CD4-positive, alpha-beta T cell treated with Interleukin-15 for 4 hours (primary cell): ENCODE data around the gene ACAD10.

Experiments used
- DNase-seq: peaks from one replicate; pipeline ENCODE4 v3.0.0-alpha.2; 2020; ENCODE audit warnings: low spot score

Gene ACAD10

DNA sequence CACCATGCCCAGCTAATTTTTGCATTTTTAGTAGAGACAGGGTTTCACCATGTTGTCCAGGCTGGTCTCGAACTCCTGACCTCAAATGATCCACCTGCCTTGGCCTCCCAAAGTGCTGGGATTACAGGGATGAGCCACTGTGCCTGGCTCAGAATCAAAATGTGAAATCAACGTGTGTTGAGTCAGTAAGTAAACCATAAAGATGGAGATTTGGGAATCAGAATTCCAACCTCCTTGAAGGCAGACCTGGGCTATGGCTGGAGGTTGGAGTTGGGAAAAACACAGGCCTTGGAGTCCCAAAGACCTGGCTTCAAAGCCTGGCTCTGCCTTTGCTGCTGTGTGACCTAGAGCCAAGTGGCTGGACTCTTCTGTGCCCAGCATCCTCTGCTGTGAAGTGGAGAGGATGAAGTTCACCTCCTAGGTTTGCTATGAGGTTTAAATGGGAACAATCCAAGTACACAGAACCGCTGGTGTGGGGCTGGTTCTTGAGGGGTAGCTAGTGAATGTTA lies 91.0 kb downstream of the ACAD10 start:
- DNase-seq, result no peak

DNA sequence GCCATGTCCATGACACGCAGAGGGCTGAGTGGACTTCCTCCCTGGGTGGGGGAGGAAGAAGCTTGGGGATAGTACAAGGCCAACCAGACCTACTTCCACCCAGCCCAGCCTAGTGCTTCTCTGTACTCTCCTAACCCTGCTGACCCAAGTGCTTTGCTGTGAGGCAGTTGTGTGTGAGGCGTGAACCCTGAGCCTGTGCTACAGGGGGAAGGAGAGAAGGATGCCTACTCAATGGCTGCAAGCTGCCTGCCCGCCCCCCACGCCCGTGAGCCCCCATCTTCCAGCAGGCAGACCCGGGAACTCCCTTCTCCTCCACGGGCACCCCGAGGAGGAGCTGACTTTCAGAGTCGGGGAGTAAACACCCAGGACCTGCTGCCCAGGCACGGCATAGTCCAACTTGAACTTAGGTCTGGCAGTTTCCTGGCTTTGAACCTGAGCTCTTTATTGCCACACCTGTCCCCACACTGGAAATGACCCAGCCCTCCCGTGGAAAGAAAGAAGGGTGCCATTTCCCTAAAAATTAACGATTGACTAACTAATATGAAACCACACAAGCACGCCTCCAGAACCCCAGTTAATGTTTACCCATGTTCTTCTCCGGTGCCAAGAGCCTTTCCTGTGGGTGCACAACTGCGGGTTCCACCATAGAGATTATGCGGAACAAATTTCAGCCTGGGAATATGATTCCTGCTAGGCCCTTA lies 91.6 kb downstream of the ACAD10 start:
- no peak for DNase-seq

GRCh38 chr12:111780166-111780565 lies 94.3 kb downstream of the ACAD10 start:
- no peak for DNase-seq

GRCh38 chr12:111780615-111781014 lies 94.8 kb downstream of the ACAD10 start:
- DNase-seq, result no peak

GRCh38 chr12:111781085-111781658 lies 95.3 kb downstream of the ACAD10 start:
- DNase-seq, result no peak

DNA sequence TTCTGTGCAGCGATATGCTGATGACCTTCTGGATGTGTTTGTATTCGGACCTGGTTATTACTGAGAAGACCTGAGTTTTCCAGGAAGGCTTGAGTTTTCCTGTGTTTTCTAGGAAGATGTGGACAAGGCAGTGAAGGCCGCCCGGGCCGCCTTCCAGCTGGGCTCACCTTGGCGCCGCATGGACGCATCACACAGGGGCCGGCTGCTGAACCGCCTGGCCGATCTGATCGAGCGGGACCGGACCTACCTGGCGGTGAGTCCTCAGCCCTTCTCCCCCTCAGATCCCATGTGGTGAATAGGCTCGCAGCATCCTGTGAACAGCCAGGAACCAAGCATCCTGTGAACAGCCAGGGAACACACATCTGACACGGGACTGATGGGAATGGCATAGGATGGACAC lies 97.2 kb downstream of the ACAD10 start:
- DNase-seq, result no peak

DNA sequence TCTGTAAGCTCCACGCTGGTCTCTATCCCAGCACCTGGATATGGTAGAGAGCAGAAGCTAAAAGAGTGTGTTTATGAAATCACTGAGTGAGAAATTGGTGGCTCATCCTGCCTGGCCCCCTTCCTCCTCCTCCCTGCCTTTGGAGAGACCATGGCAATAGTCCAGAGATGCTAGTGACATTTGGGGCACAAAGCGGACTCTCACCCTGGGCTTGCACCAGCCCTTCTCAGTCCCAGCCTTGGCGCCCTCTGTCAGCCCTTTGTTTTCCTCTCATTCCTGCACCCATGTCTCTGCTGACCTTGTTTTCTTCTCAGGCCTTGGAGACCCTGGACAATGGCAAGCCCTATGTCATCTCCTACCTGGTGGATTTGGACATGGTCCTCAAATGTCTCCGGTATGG lies 99.1 kb downstream of the ACAD10 start:
- no peak for DNase-seq

DNA sequence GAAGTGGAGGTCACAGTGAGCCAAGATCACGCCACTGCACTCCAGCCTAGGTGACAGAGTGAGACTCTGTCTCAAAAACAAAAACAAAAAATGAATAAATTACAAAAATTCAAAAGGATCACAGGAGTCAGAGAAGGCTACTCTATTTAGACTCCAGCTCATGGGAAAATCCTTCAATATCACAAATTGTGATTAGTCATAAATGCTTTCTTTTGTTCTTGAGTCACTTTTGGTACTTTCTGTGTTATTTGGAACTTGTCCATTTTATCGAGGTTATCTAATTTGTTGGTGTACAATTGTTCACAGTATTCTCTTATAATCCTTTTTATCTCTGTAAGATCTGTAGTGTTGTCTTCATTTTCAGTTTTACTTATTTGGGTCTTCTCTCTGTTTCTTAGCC lies 99.8 kb downstream of the ACAD10 start:
- no peak for DNase-seq

DNA sequence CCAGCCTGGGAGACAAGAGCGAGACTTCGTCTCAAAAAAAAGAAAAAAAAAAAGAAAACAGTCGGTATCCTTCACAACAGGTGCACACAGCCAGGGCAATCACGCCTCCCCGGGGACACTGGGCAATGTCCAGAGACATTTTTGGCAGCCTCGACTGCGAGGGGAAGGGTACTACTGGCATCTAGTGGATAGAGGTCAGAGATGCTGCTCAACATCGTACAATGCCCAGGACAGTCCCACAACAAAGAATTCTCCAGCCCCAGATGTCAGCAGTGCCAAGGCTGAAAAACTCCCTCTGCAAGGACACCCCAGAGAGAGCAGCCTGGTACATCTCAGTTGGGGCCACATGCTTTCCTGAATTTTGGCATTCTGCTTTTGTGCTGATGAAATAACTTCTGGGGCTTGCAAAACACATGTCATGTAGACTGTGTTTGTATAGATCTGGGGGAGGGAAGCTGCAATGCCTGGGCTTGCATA lies 102.4 kb downstream of the ACAD10 start:
- DNase-seq, result no peak

DNA sequence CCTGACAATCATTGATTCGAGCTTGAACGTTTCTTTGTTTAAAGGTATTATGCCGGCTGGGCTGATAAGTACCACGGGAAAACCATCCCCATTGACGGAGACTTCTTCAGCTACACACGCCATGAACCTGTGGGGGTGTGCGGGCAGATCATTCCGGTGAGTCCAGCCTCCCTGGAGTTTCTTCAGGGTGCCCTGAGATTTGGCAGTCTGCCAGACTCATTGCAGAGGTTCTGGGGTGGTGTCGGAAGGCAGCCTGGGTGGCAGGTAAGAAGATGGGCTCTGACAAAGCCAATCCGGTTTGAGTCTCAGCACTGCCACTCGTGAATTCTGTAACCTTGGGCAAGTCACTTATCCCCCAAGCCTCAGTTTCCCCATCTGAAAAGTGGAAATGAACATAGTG lies 103.9 kb downstream of the ACAD10 start:
- no peak for DNase-seq

DNA sequence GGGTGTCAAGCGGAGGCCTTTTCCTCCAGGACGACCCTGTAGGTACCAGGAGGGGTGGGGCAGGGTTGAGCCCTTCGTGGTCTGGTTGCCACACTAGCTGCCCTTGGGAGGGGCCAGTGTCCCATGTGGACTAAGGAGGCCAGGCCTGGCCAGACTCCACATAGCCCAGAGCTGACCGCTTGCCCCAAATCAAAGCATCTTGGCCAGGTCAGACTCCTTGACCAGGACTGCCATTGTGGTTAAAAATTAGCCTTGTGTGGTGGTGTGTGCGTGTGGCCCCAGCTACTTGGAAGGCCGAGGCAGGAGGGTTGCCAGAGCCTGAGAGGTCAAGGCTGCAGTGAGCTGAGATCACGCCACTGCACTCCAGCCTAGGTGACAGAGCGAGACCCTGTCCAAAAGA lies 105.7 kb downstream of the ACAD10 start:
- DNase-seq, result no peak

GRCh38 chr12:111792155-111792855 lies 106.5 kb downstream of the ACAD10 start:
- no peak for DNase-seq

DNA sequence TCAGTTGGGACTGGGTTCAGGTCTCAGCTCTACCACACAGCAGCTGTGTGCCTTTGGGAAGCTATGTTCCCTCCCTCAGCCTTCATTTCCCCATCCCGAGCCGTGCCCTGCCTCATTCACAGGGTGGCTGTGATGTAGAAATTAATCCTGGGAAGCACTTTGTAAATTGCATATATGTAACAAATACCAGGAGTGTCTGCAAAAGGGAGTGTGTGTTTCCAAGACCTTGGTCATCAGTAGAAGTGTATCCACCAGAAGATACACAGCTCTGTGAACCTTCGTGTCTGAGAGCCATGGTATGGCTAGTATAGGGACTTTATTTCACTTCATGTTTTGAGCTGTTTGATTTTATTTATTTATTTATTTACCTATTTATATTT lies 107.0 kb downstream of the ACAD10 start:
- no peak for DNase-seq

- no peak for DNase-seq
Observed at GRCh38 chr12:111798182-111798581, 112.3 kb downstream of the ACAD10 start.

GRCh38 chr12:111799758-111800157 lies 113.9 kb downstream of the ACAD10 start:
- no peak for DNase-seq

- DNase-seq, result no peak
Observed at GRCh38 chr12:111803038-111803626, 117.3 kb downstream of the ACAD10 start.

DNA sequence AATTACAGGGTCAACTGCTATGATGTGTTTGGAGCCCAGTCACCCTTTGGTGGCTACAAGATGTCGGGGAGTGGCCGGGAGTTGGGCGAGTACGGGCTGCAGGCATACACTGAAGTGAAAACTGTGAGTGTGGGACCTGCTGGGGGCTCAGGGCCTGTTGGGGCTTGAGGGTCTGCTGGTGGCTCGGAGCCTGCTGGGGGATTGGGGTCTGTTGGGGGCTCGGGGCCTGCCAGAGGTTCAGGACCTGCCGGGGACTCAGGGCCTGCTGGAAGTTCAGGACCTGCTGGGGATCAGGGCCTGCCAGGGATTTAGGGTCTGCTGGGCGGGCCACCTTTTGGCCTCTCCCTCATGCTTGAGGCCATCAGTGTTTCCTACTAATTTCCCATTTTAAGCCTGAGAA lies 118.0 kb downstream of the ACAD10 start:
- no peak for DNase-seq

DNA sequence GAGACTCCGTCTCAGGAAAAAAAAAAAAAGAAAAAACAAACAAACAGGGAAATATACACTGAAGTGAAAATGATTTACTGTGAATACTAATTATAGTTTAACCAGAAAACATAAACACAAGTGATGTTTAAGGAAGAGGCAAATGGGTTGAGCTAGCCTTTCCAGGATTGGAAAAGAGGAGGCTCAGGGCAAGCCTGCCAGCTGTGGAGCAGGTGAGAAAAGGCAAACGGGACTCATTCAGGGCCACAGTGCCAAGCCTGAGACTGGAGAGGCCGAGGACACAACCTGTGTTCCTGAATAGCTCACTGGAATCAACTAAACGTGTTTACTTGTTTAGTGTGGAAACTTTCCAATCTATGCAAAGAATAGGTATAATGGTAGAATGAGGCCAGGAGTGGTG lies 120.5 kb downstream of the ACAD10 start:
- no peak for DNase-seq
